Karpas-422 (cell line): ENCODE measurements around the gene OR2D3. TPM values are rescaled to one million over a fixed set of nuclear protein-coding genes. Genes with fewer than 3 reads are reported as not detected.
"Not testable (repeated sequence)": the region's sequence is repeated elsewhere in the genome, so short reads cannot be mapped to it uniquely, and the experiment has no call there.

Source experiments
- DNase-seq: peaks from one replicate; pipeline ENCODE4 v3.0.0-alpha.2; 2015
- H2AFZ ChIP-seq: fragments of 200-600 bp; sonication (generic); 2 replicates; pipeline ENCODE4 v1.6.1; 2014; ENCODE audit warnings: antibody characterized with exemption, low read length, mixed read lengths
- H3K27ac ChIP-seq: fragments of 200-600 bp; sonication (generic); 2 replicates; pipeline ENCODE4 v1.5.1; 2014; ENCODE audit warnings: mild to moderate bottlenecking, low read length, moderate library complexity
- H3K27me3 ChIP-seq: fragments of 200-600 bp; sonication (generic); 2 replicates; pipeline ENCODE4 v1.6.1; 2014; ENCODE audit warnings: low read length, mixed read lengths
- H3K36me3 ChIP-seq: fragments of 200-600 bp; sonication (generic); 2 replicates; pipeline ENCODE4 v1.6.1; 2014; ENCODE audit warnings: low read length, mixed read lengths; ENCODE audit not compliant: insufficient read depth
- H3K4me1 ChIP-seq: fragments of 200-600 bp; sonication (generic); 2 replicates; pipeline ENCODE4 v1.6.1; 2014; ENCODE audit warnings: mild to moderate bottlenecking, low read length, mixed read lengths
- H3K4me2 ChIP-seq: fragments of 200-600 bp; sonication (generic); 2 replicates; pipeline ENCODE4 v1.6.1; 2014; ENCODE audit warnings: low read length, low read depth, mild to moderate bottlenecking; ENCODE audit not compliant: poor library complexity, severe bottlenecking
- H3K4me3 ChIP-seq: fragments of 200-600 bp; sonication (generic); 2 replicates; pipeline ENCODE4 v1.5.1; 2014; ENCODE audit warnings: mild to moderate bottlenecking, antibody characterized with exemption, low read length, mixed read lengths
- H3K79me2 ChIP-seq: fragments of 200-600 bp; sonication (generic); 2 replicates; pipeline ENCODE4 v1.6.1; 2014; ENCODE audit warnings: mild to moderate bottlenecking, low read length, mixed read lengths
- H3K9ac ChIP-seq: fragments of 200-600 bp; sonication (generic); 2 replicates; pipeline ENCODE4 v1.6.0; 2014; ENCODE audit warnings: low read length
- H3K9me2 ChIP-seq: fragments of 200-600 bp; sonication (generic), shearing (Covaris generic); replicated peaks from 2 replicates; pipeline ENCODE4 v1.6.0; 2014; ENCODE audit warnings: mild to moderate bottlenecking, low read length, moderate library complexity; ENCODE audit not compliant: insufficient read depth
- H3K9me3 ChIP-seq: fragments of 300-700, 200-600 bp; sonication (generic); 2 replicates; pipeline ENCODE4 v1.6.1; 2014; ENCODE audit warnings: low read length, mixed read lengths
- H4K20me1 ChIP-seq: fragments of 200-600 bp; sonication (generic); 2 replicates; pipeline ENCODE4 v1.6.1; 2014; ENCODE audit warnings: mild to moderate bottlenecking, antibody characterized with exemption, low read length, low read depth; ENCODE audit not compliant: insufficient read depth
- total RNA-seq: library from RNA; depleted of rRNA; stranded (reverse); fragments of >200 nt; shearing (Covaris generic); gene quantifications from 2 replicates; pipeline ENCODE4 v1.2.3, GENCODE V29; 2014; ENCODE audit warnings: low replicate concordance

Gene OR2D3
- total RNA-seq, 1 experiment from 2014 or later = not detected

DNA sequence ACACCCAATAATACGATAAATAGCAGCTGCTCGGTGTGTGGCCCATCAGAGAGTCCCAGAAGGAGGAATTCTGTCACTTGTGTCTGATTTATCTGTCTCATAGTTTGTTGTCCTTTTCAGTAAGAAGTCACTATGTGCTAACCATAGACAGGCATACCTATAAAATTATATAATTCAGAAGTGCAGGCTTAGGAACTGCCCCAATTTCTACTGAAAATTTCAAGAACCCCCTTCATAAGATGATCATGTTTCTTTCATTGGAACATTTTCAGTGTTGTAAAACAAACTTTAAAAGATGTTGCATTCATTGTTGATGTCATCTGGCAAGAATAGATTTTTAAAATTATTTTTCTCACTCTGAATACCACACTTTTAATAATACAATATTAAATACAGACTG, 28.4 kb upstream of the OR2D3 start, which contains the start of gene OR2D2:
OR2D2 (minus strand) TSS at position 101 of the 400 bp plus-strand sequence; CDS start at position 101, 0 bp downstream.
- H3K4me2 ChIP-seq = no peak within 1 kb of the TSS
- H3K36me3 ChIP-seq = no peaks in the 10 kb centered on the region

DNA sequence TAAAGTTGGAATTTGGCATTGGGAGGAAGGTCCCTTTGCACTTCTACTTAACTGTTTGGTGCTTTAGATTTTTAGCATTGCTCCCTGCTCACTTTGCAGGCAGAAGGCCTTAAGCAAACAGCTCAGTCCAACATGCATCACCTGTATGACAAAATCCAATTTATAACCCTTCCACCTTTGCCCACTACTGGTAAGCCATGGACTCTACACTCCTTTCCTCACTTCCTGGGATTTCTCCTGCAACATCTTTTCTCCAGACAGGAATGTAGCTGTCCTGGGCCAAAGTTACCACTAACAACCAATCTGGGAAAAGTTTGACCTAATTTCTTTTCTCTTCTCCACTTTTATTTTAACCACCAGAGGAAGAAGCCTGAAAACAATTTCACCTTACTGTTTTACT, 26.7 kb upstream of the OR2D3 start:
- Histone ChIP-seq H3K9me3 (no peaks in the 10 kb centered on the region), H3K27ac (no peak overlapping the region), H2AFZ (no peak overlapping the region), H3K4me1 (no peaks in the 10 kb centered on the region), H3K9ac (no peak overlapping the region), H3K36me3 (no peaks in the 10 kb centered on the region), H3K79me2 (no peaks in the 10 kb centered on the region), H3K4me2 (no peak overlapping the region), H3K27me3 (no peaks in the 10 kb centered on the region), H3K4me3 (no peak overlapping the region), H3K9me2 (no peaks in the 10 kb centered on the region), H4K20me1 (no peaks in the 10 kb centered on the region)
- DNase-seq = no peak

More for the DNA sequence above, 28.4 kb upstream of the OR2D3 start, which contains the start of gene OR2D2:
- H3K4me1 ChIP-seq = no peaks in the 10 kb centered on the region
- H3K9ac ChIP-seq = no peak within 1 kb of the TSS
- no peaks in the 10 kb centered on the region for H3K9me3 ChIP-seq
- H2AFZ ChIP-seq = no peak within 1 kb of the TSS
- no peaks in the 10 kb centered on the region for H3K9me2 ChIP-seq
- DNase-seq = no peak
- no peak within 1 kb of the TSS for H3K27ac ChIP-seq
- H3K79me2 ChIP-seq = no peaks in the 10 kb centered on the region
- H3K4me3 ChIP-seq = no peak within 1 kb of the TSS
- H3K27me3 ChIP-seq = no peaks in the 10 kb centered on the region
- H4K20me1 ChIP-seq = no peaks in the 10 kb centered on the region

- H2AFZ ChIP-seq = no peak overlapping the region
- no peaks in the 10 kb centered on the region for H3K79me2 ChIP-seq
- H3K36me3 ChIP-seq = no peaks in the 10 kb centered on the region
- no peak overlapping the region for H3K27ac ChIP-seq
- H4K20me1 ChIP-seq = no peaks in the 10 kb centered on the region
- no peak overlapping the region for H3K9ac ChIP-seq
- DNase-seq = no peak
- no peak overlapping the region for H3K4me2 ChIP-seq
- no peaks in the 10 kb centered on the region for H3K9me2 ChIP-seq
- no peak overlapping the region for H3K4me3 ChIP-seq
- H3K4me1 ChIP-seq = no peaks in the 10 kb centered on the region
- no peaks in the 10 kb centered on the region for H3K27me3 ChIP-seq
- no peaks in the 10 kb centered on the region for H3K9me3 ChIP-seq
These were observed 25.8 kb upstream of the OR2D3 start for GRCh38 chr11:6895010-6895409.

DNA sequence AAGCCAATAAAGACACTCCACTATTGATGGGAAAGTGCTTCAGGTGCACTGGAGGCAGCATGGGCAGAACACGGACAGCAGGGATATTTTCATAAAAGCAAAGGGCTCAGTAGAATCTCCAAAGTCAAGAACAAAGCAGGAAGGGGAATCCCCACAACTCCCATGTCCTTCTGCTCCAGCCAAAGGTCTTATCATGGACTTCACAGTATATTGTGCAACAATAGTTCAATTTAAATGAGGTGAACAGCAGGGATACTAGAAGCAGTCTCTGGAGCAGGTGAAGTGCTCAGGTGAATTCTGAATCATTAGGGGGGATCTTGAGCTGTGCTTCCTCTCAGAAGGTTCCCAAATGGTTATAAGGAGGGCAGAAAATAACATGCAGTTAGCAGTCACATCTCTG, 21.9 kb upstream of the OR2D3 start:
- DNase-seq = no peak
- H3K4me1 ChIP-seq = no peaks in the 10 kb centered on the region
- H4K20me1 ChIP-seq = no peaks in the 10 kb centered on the region
- no peaks in the 10 kb centered on the region for H3K9me3 ChIP-seq
- no peak overlapping the region for H3K4me2 ChIP-seq
- no peak overlapping the region for H2AFZ ChIP-seq
- no peak overlapping the region for H3K27ac ChIP-seq
- no peaks in the 10 kb centered on the region for H3K9me2 ChIP-seq
- H3K4me3 ChIP-seq = no peak overlapping the region
- H3K79me2 ChIP-seq = no peaks in the 10 kb centered on the region
- no peaks in the 10 kb centered on the region for H3K36me3 ChIP-seq
- H3K27me3 ChIP-seq = no peaks in the 10 kb centered on the region
- H3K9ac ChIP-seq = no peak overlapping the region

DNA sequence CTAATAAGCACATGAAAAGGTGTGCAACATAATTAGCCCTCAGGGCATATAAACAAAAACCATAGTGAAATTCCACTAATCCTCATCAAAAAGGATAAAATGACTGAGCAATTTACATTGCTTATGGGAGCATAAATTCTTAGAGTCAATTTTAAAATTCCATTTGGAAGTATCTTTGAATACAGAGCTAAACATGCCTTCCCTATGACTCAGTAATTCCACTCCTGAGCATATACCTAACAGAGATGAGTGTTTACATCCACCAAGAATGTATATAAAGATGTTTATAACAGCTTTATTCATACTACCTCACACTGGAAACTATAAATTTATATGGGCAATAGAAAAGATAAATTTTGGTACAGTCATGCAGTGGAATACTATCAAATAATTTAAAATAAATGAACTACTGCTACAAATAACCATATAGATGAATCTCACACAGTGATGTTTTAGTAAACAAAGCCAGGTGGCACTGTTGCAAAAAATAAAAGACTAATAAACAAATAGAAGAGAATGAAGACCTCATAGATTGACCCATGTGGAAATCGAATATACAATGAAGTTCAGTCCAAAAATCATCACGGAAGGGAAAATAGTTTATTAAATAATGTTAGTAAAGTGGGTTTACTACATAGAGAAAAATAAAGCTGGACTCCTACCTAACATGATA, 20.3 kb upstream of the OR2D3 start:
- H3K27me3 ChIP-seq = no peaks in the 10 kb centered on the region
- H3K79me2 ChIP-seq = no peaks in the 10 kb centered on the region
- no peak overlapping the region for H2AFZ ChIP-seq
- no peaks in the 10 kb centered on the region for H4K20me1 ChIP-seq
- no peaks in the 10 kb centered on the region for H3K9me3 ChIP-seq
- H3K9me2 ChIP-seq = no peaks in the 10 kb centered on the region
- no peak overlapping the region for H3K27ac ChIP-seq
- H3K36me3 ChIP-seq = no peaks in the 10 kb centered on the region
- no peak overlapping the region for H3K4me2 ChIP-seq
- H3K4me3 ChIP-seq = no peak overlapping the region
- H3K4me1 ChIP-seq = no peaks in the 10 kb centered on the region
- DNase-seq = no peak
- H3K9ac ChIP-seq = no peak overlapping the region

GRCh38 chr11:6904804-6905203, 16.0 kb upstream of the OR2D3 start:
- H3K27ac ChIP-seq, H3K4me2 ChIP-seq, H3K79me2 ChIP-seq, H2AFZ ChIP-seq, H3K4me1 ChIP-seq, H3K36me3 ChIP-seq, H3K9me2 ChIP-seq, H3K9ac ChIP-seq, DNase-seq, H3K9me3 ChIP-seq, H3K4me3 ChIP-seq, H3K27me3 ChIP-seq, H4K20me1 ChIP-seq: not testable (repeated sequence)

- H2AFZ ChIP-seq = no peak overlapping the region
- no peaks in the 10 kb centered on the region for H3K9me2 ChIP-seq
- H3K4me2 ChIP-seq = no peak overlapping the region
- no peaks in the 10 kb centered on the region for H4K20me1 ChIP-seq
- H3K4me3 ChIP-seq = no peak overlapping the region
- H3K9me3 ChIP-seq = no peaks in the 10 kb centered on the region
- no peaks in the 10 kb centered on the region for H3K4me1 ChIP-seq
- no peak for DNase-seq
- no peaks in the 10 kb centered on the region for H3K27me3 ChIP-seq
- H3K36me3 ChIP-seq = no peaks in the 10 kb centered on the region
- H3K9ac ChIP-seq = no peak overlapping the region
- no peaks in the 10 kb centered on the region for H3K79me2 ChIP-seq
- H3K27ac ChIP-seq = no peak overlapping the region
These were observed 9.4 kb upstream of the OR2D3 start for GRCh38 chr11:6911378-6911777.

DNA sequence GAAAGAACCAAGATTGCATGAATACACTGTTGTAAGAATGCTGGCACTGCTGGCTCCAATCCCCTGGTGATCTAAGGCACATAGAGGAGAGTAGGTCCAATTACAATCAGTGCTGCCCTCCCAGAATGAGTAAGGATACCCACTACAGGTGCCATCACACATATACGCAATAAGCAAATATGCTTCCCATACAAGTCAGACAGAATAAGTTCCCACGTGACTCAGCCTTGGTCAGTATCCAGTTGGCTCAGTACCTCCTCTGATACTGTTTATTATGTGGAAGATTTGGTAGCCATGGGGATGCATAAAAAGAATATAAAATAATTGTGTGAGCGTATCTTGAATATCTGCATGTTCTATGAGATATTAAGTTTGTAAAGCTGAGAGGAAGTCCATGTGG, 8.9 kb upstream of the OR2D3 start:
- no peaks in the 10 kb centered on the region for H3K27me3 ChIP-seq
- no peaks in the 10 kb centered on the region for H4K20me1 ChIP-seq
- DNase-seq = no peak
- no peaks in the 10 kb centered on the region for H3K4me1 ChIP-seq
- H3K9ac ChIP-seq = no peak overlapping the region
- no peaks in the 10 kb centered on the region for H3K9me2 ChIP-seq
- H3K79me2 ChIP-seq = no peaks in the 10 kb centered on the region
- H3K4me2 ChIP-seq = no peak overlapping the region
- no peak overlapping the region for H3K4me3 ChIP-seq
- H3K36me3 ChIP-seq = no peaks in the 10 kb centered on the region
- H2AFZ ChIP-seq = no peak overlapping the region
- no peak overlapping the region for H3K27ac ChIP-seq
- H3K9me3 ChIP-seq = no peaks in the 10 kb centered on the region
